Measurements from ENCODE around the gene RGS12.

The RGS12 gene

GRCh38 chr4:3291411-3291968, 1.3 kb upstream of the RGS12 start:
- Histone ChIP-seq H3K36me3 (ENCODE audit: control insufficient read depth in 1 of 2, insufficient read depth in 2 of 2, low read length in 2 of 2) (no peaks in the 10 kb centered on the region), H3K27me3 (ENCODE audit: control insufficient read depth in 1 of 2, insufficient read depth in 2 of 2, low read length in 2 of 2) (peaks cover 8 to 14% of the 10 kb centered on the region in 2 donors), H3K4me1 (ENCODE audit: control insufficient read depth in 1 of 2, insufficient read depth in 2 of 2, low read length in 2 of 2) (peaks cover 0 to 21% of the 10 kb centered on the region in 2 donors), H3K9ac (ENCODE audit: low read depth in 1 of 2, low read length in 2 of 2) (peak overlapping the region; percentile 70 to 77), H3K9me3 (ENCODE audit: control insufficient read depth in 1 of 2, low read length in 2 of 2) (no peaks in the 10 kb centered on the region), H3K27ac (ENCODE audit: low read depth, low read length) (peak overlapping the region; percentile 81), H3K4me3 (ENCODE audit: low read depth in 1 of 2, low read length in 2 of 2) (peak overlapping the region; percentile 76 to 80)

GRCh38 chr4:3291969-3292570, 751 bp upstream of the RGS12 start:
- H3K36me3 ChIP-seq (ENCODE audit: control insufficient read depth in 1 of 2, insufficient read depth in 2 of 2, low read length in 2 of 2): no peaks in the 10 kb centered on the region
- peak overlapping the region; percentile 76 to 80 for H3K4me3 ChIP-seq (ENCODE audit: low read depth in 1 of 2, low read length in 2 of 2)
- peaks cover 3 to 9% of the 10 kb centered on the region in 2 donors for H3K27me3 ChIP-seq (ENCODE audit: control insufficient read depth in 1 of 2, insufficient read depth in 2 of 2, low read length in 2 of 2)
- H3K27ac ChIP-seq (ENCODE audit: low read depth, low read length): peak overlapping the region; percentile 81
- peak overlapping the region; percentile 70 to 77 for H3K9ac ChIP-seq (ENCODE audit: low read depth in 1 of 2, low read length in 2 of 2)
- H3K4me1 ChIP-seq (ENCODE audit: control insufficient read depth in 1 of 2, insufficient read depth in 2 of 2, low read length in 2 of 2): peaks cover 0 to 21% of the 10 kb centered on the region in 2 donors
- no peaks in the 10 kb centered on the region for H3K9me3 ChIP-seq (ENCODE audit: control insufficient read depth in 1 of 2, low read length in 2 of 2)

GRCh38 chr4:3293401-3294391, 875 bp downstream of the RGS12 start:
- Histone ChIP-seq H3K9ac (ENCODE audit: low read depth in 1 of 2, low read length in 2 of 2) (peak overlapping the region; percentile 64 to 68), H3K36me3 (ENCODE audit: control insufficient read depth in 1 of 2, insufficient read depth in 2 of 2, low read length in 2 of 2) (no peaks in the 10 kb centered on the region), H3K9me3 (ENCODE audit: control insufficient read depth in 1 of 2, low read length in 2 of 2) (no peaks in the 10 kb centered on the region), H3K4me3 (ENCODE audit: low read depth in 1 of 2, low read length in 2 of 2) (peak overlapping the region; percentile 72 to 74), H3K27me3 (ENCODE audit: control insufficient read depth in 1 of 2, insufficient read depth in 2 of 2, low read length in 2 of 2) (no peaks in the 10 kb centered on the region), H3K4me1 (ENCODE audit: control insufficient read depth in 1 of 2, insufficient read depth in 2 of 2, low read length in 2 of 2) (peaks cover 0 to 21% of the 10 kb centered on the region in 2 donors), H3K27ac (ENCODE audit: low read depth, low read length) (no peak overlapping the region)

- peaks cover 0 to 21% of the 10 kb centered on the region in 2 donors for H3K4me1 ChIP-seq (ENCODE audit: control insufficient read depth in 1 of 2, insufficient read depth in 2 of 2, low read length in 2 of 2)
- no peak overlapping the region for H3K27ac ChIP-seq (ENCODE audit: low read depth, low read length)
- no peak overlapping the region for H3K9ac ChIP-seq (ENCODE audit: low read depth in 1 of 2, low read length in 2 of 2)
- no peak overlapping the region for H3K4me3 ChIP-seq (ENCODE audit: low read depth in 1 of 2, low read length in 2 of 2)
- no peaks in the 10 kb centered on the region for H3K36me3 ChIP-seq (ENCODE audit: control insufficient read depth in 1 of 2, insufficient read depth in 2 of 2, low read length in 2 of 2)
- no peaks in the 10 kb centered on the region for H3K9me3 ChIP-seq (ENCODE audit: control insufficient read depth in 1 of 2, low read length in 2 of 2)
- H3K27me3 ChIP-seq (ENCODE audit: control insufficient read depth in 1 of 2, insufficient read depth in 2 of 2, low read length in 2 of 2): no peaks in the 10 kb centered on the region
Measured at GRCh38 chr4:3294401-3295241, 1.8 kb downstream of the RGS12 start.

GRCh38 chr4:3295837-3296624, 3.2 kb downstream of the RGS12 start:
- no peak overlapping the region for H3K27ac ChIP-seq (ENCODE audit: low read depth, low read length)
- H3K4me1 ChIP-seq (ENCODE audit: control insufficient read depth in 1 of 2, insufficient read depth in 2 of 2, low read length in 2 of 2): peaks cover 0 to 15% of the 10 kb centered on the region in 2 donors
- no peaks in the 10 kb centered on the region for H3K27me3 ChIP-seq (ENCODE audit: control insufficient read depth in 1 of 2, insufficient read depth in 2 of 2, low read length in 2 of 2)

GRCh38 chr4:3296651-3297050, 3.8 kb downstream of the RGS12 start:
- Histone ChIP-seq H3K4me1 (ENCODE audit: control insufficient read depth in 1 of 2, insufficient read depth in 2 of 2, low read length in 2 of 2) (peaks cover 0 to 9% of the 10 kb centered on the region in 2 donors), H3K9me3 (ENCODE audit: control insufficient read depth in 1 of 2, low read length in 2 of 2) (no peaks in the 10 kb centered on the region), H3K9ac (ENCODE audit: low read depth in 1 of 2, low read length in 2 of 2) (no peak overlapping the region), H3K36me3 (ENCODE audit: control insufficient read depth in 1 of 2, insufficient read depth in 2 of 2, low read length in 2 of 2) (no peaks in the 10 kb centered on the region), H3K4me3 (ENCODE audit: low read depth in 1 of 2, low read length in 2 of 2) (no peak overlapping the region), H3K27me3 (ENCODE audit: control insufficient read depth in 1 of 2, insufficient read depth in 2 of 2, low read length in 2 of 2) (no peaks in the 10 kb centered on the region), H3K27ac (ENCODE audit: low read depth, low read length) (no peak overlapping the region)

More at GRCh38 chr4:3295837-3296624, 3.2 kb downstream of the RGS12 start:
- no peak overlapping the region for H3K9ac ChIP-seq (ENCODE audit: low read depth in 1 of 2, low read length in 2 of 2)
- no peaks in the 10 kb centered on the region for H3K36me3 ChIP-seq (ENCODE audit: control insufficient read depth in 1 of 2, insufficient read depth in 2 of 2, low read length in 2 of 2)
- H3K9me3 ChIP-seq (ENCODE audit: control insufficient read depth in 1 of 2, low read length in 2 of 2): no peaks in the 10 kb centered on the region
- H3K4me3 ChIP-seq (ENCODE audit: low read depth in 1 of 2, low read length in 2 of 2): no peak overlapping the region

GRCh38 chr4:3297066-3297859, 4.4 kb downstream of the RGS12 start:
- H3K36me3 ChIP-seq (ENCODE audit: control insufficient read depth in 1 of 2, insufficient read depth in 2 of 2, low read length in 2 of 2): no peaks in the 10 kb centered on the region
- peaks cover 0 to 4% of the 10 kb centered on the region in 2 donors for H3K4me1 ChIP-seq (ENCODE audit: control insufficient read depth in 1 of 2, insufficient read depth in 2 of 2, low read length in 2 of 2)

GRCh38 chr4:3299122-3299975, 6.5 kb downstream of the RGS12 start:
- no peaks in the 10 kb centered on the region for H3K36me3 ChIP-seq (ENCODE audit: control insufficient read depth in 1 of 2, insufficient read depth in 2 of 2, low read length in 2 of 2)
- peaks cover 0 to 6% of the 10 kb centered on the region in 2 donors for H3K4me1 ChIP-seq (ENCODE audit: control insufficient read depth in 1 of 2, insufficient read depth in 2 of 2, low read length in 2 of 2)
- no peaks in the 10 kb centered on the region for H3K27me3 ChIP-seq (ENCODE audit: control insufficient read depth in 1 of 2, insufficient read depth in 2 of 2, low read length in 2 of 2)
- H3K9me3 ChIP-seq (ENCODE audit: control insufficient read depth in 1 of 2, low read length in 2 of 2): no peaks in the 10 kb centered on the region
- no peak overlapping the region for H3K9ac ChIP-seq (ENCODE audit: low read depth in 1 of 2, low read length in 2 of 2)
- no peak overlapping the region for H3K4me3 ChIP-seq (ENCODE audit: low read depth in 1 of 2, low read length in 2 of 2)
- H3K27ac ChIP-seq (ENCODE audit: low read depth, low read length): no peak overlapping the region

More at GRCh38 chr4:3297066-3297859, 4.4 kb downstream of the RGS12 start:
- Histone ChIP-seq H3K9ac (ENCODE audit: low read depth in 1 of 2, low read length in 2 of 2) (no peak overlapping the region), H3K9me3 (ENCODE audit: control insufficient read depth in 1 of 2, low read length in 2 of 2) (no peaks in the 10 kb centered on the region), H3K27ac (ENCODE audit: low read depth, low read length) (no peak overlapping the region), H3K27me3 (ENCODE audit: control insufficient read depth in 1 of 2, insufficient read depth in 2 of 2, low read length in 2 of 2) (no peaks in the 10 kb centered on the region), H3K4me3 (ENCODE audit: low read depth in 1 of 2, low read length in 2 of 2) (no peak overlapping the region)
